Activated naive CD8-positive, alpha-beta T cell treated with anti-CD3 and anti-CD28 coated beads, Interleukin-2, amount 10 ng/mL, durations not matched to agents 7 days and 5 days (primary cell): ENCODE measurements around the gene SLC5A10. TPM values are rescaled to one million over a fixed set of nuclear protein-coding genes. Genes with fewer than 3 reads are reported as not detected.
"Not testable (repeated sequence)": the region's sequence is repeated elsewhere in the genome, so short reads cannot be mapped to it uniquely, and the experiment has no call there.

Experiments used
- ATAC-seq: fragments of 150-1000 bp; cut with Tn5 transposase; one replicate; pipeline ENCODE4 v1.10.0; 2021; ENCODE audit warnings: low read depth, moderate library complexity
- POLR2A ChIA-PET: fragments of 350-600 bp; sonication (Branson Sonifier 250); formaldehyde crosslinking; loops from one replicate; lab custom pipeline; 2021; ENCODE audit warnings: antibody characterized with exemption; lab: Charles Lee
- DNase-seq: peaks from one replicate; pipeline ENCODE4 v3.0.0; 2021
- H3K27ac Mint-ChIP-seq: one replicate; pipeline ENCODE4 v1.8.0; 2022; ENCODE audit warnings: mild to moderate bottlenecking, mixed read lengths
- H3K27me3 Mint-ChIP-seq: one replicate; pipeline ENCODE4 v1.8.0; 2022; ENCODE audit warnings: mild to moderate bottlenecking, moderate library complexity, mixed read lengths
- H3K36me3 Mint-ChIP-seq: one replicate; pipeline ENCODE4 v1.8.0; 2021; ENCODE audit warnings: mild to moderate bottlenecking, mixed read lengths
- H3K4me1 Mint-ChIP-seq: one replicate; pipeline ENCODE4 v1.8.0; 2021; ENCODE audit warnings: mixed read lengths
- H3K4me3 Mint-ChIP-seq: one replicate; pipeline ENCODE4 v1.8.0; 2022; ENCODE audit warnings: mild to moderate bottlenecking, moderate library complexity, mixed read lengths
- H3K9me3 Mint-ChIP-seq: one replicate; pipeline ENCODE4 v1.8.0; 2021; ENCODE audit warnings: mixed read lengths
- total RNA-seq, 2 experiments: library from RNA; stranded (reverse); gene quantifications; one replicate each; pipeline ENCODE4 v1.2.3, GENCODE V29; 2021

SLC5A10 gene
- total RNA-seq, 2 experiments from 2014 or later = not detected

DNA sequence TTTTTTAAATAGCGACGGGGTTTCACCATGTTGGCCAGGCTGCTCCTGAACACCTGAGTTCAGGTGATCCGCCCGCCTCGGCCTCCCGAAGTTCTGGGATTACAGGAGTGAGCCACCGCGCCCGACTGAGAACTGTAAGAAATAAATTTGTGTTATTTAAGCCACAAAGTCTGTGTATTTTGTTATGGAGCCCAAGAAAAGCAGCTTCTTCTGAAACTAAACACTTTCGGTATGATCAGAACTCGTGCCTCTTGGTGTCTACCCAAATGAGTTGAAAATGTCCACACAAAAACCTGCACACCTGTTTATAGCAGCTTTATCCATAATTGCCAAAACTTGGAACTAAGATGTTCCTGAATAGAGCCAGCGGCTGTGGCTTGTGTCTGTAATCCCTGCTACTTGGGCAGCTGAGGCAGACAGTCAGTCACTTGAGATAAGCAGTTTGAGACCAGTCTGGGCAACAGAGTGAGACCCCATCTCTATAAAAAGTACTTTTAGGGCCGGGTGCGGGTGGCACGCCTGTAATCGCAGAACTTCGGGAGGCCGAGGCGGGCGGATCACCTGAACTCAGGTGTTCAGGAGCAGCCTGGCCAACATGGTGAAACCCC, 110.9 kb downstream of the SLC5A10 start:
- H3K4me1 Mint-ChIP-seq, H3K4me3 Mint-ChIP-seq, H3K36me3 Mint-ChIP-seq, DNase-seq, H3K9me3 Mint-ChIP-seq, POLR2A ChIA-PET, H3K27ac Mint-ChIP-seq, H3K27me3 Mint-ChIP-seq: not testable (repeated sequence)
- ATAC-seq = peak; percentile 74

DNA sequence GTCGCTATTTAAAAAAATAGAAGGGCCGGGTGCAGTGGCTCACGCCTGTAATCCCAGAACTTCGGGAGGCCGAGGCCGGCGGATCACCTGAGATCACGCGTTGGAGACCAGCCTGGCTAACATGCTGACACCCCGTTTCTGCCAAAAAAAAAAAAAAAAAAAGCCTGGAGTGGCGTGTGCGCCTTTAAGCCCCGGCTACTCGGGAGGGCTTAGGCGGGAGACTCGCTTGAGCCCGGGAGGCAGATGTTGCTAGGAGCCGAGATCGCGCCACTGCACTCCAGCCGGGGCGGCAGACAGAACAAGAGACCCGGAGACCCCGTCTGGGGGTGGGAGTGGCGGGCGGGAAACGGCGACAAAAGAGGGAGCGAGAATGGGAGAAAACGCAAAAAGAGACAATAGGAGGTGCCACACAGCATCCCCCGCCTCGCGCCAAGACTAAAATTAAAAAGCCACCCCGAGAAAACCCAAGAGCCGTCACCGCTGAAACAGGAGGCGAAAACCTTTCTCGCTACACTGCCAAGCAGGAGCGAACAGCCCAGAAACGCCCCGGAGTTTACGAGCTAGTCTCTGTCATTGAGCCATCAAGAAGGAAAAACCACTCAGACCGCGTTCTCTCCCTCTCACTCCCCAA, 111.5 kb downstream of the SLC5A10 start:
- H3K36me3 Mint-ChIP-seq, H3K27me3 Mint-ChIP-seq, H3K4me3 Mint-ChIP-seq, H3K4me1 Mint-ChIP-seq, POLR2A ChIA-PET, H3K9me3 Mint-ChIP-seq: not testable (repeated sequence)
- peak; percentile 53 for DNase-seq
- ATAC-seq = peak; percentile 50
- peak overlapping the region; percentile 48 for H3K27ac Mint-ChIP-seq

DNA sequence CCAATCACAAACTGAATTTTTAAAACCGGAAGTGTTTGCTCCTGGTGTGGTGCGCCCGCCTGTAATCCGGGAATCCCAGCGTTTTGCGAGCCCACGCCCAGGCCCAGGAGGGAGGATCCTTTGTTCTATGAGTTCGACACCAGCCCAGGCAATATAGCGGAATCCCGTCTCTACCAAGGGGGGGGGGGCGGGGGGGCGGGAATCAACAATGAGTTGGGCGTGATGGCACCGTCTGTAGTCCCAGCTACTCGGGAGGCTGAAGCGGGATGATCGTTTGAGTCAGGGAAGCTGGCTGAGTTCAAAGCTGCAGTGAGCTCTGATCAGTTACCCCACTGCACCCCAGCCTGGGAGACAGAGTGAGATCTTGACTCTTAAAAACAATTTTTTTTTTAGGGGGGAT, 112.4 kb downstream of the SLC5A10 start:
- H3K4me1 Mint-ChIP-seq, H3K36me3 Mint-ChIP-seq, ATAC-seq, H3K27me3 Mint-ChIP-seq, H3K4me3 Mint-ChIP-seq, POLR2A ChIA-PET, H3K9me3 Mint-ChIP-seq: not testable (repeated sequence)
- DNase-seq = peak; percentile 1
- peak overlapping the region; percentile 73 for H3K27ac Mint-ChIP-seq

DNA sequence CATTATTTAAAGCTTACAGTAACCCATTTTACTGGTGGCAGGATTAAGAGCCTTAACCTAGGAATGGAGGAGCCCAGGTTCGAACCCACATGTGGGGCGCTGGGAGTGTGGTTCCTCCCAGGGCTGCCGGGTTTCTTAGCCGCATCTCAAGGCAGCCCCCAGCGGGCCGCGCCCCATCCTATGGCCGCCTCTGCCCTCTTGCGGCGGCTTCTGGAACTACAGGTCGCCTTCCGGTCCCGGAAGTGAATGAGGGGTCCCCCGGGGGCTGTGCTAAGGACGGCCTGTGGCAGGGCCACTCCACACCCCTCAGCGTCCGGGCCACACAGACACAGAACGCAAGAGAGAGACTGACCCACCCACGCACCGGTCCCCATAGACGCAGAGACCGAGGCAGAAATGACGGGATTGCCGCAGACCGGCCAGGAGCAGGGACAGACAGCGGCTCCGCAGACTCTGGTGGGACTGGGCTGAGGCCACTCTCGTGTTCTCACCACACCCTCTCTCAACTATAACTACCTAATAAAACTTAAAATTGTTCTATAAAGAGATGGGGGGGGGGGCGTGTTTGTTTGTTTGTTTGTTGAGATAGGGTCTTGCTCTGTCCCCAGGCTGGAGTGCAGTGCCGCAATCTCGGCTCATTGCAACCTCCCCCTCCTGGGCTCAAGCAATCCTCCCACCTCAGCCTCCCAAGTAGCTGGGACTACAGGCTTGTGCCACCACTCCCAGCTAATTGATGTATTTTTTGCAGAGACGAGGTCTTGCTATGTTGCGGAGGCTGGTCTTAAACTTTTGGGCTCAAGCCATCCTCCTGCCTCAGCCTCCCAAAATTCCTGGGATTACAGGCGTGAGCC, 118.6 kb downstream of the SLC5A10 start:
- H3K4me3 Mint-ChIP-seq, H3K4me1 Mint-ChIP-seq, H3K27ac Mint-ChIP-seq, DNase-seq, H3K27me3 Mint-ChIP-seq, H3K9me3 Mint-ChIP-seq, POLR2A ChIA-PET, H3K36me3 Mint-ChIP-seq: not testable (repeated sequence)
- ATAC-seq = peak; percentile 95

Other genes starting within 250 kb of the SLC5A10 start
- gene FBXW10, start 208.1 kb upstream of the SLC5A10 start, total RNA-seq = not detected
- gene TVP23B, start 171.0 kb upstream of the SLC5A10 start, total RNA-seq = 10 to 100 TPM; 31.1 to 33.0 TPM
- 10 to 100 TPM; 51.6 to 63.4 TPM for gene PRPSAP2, start 94.0 kb upstream of the SLC5A10 start, total RNA-seq
- 1 to 10 TPM; 7.1 to 8.3 TPM for gene FAM83G, start 52.6 kb downstream of the SLC5A10 start, total RNA-seq
- 10 to 100 TPM; 27.7 to 30.3 TPM for gene GRAP, start 94.8 kb downstream of the SLC5A10 start, total RNA-seq
- 10 to 100 TPM; 17.9 to 18.4 TPM for gene GRAPL, start 175.4 kb downstream of the SLC5A10 start, total RNA-seq